Activated T-cell treated with anti-CD3 and anti-CD28 coated beads, Interleukin-2, amount 50 U/mL, for 24 hours (primary cell): ENCODE measurements around the gene BCL2L11.

Source experiments
- DNase-seq: peaks from one replicate; pipeline ENCODE4 v3.0.0-alpha.2; 2020
- H3K27ac Mint-ChIP-seq: 2 replicates; pipeline ENCODE4 v1.8.0; 2020; ENCODE audit warnings: mild to moderate bottlenecking, mixed read lengths
- H3K27me3 Mint-ChIP-seq: 2 replicates; pipeline ENCODE4 v1.8.0; 2020; ENCODE audit warnings: mixed read lengths
- H3K36me3 Mint-ChIP-seq: 2 replicates; pipeline ENCODE4 v1.8.0; 2020; ENCODE audit warnings: low read depth, mixed read lengths
- H3K4me1 Mint-ChIP-seq: 2 replicates; pipeline ENCODE4 v1.8.0; 2020; ENCODE audit warnings: low read depth, mixed read lengths
- H3K4me3 Mint-ChIP-seq: 2 replicates; pipeline ENCODE4 v1.8.0; 2020; ENCODE audit warnings: mild to moderate bottlenecking, moderate library complexity, mixed read lengths
- H3K9me3 Mint-ChIP-seq: 2 replicates; pipeline ENCODE4 v1.8.0; 2020; ENCODE audit warnings: mixed read lengths

BCL2L11 gene

GRCh38 chr2:111164078-111164477 lies 43.4 kb downstream of the BCL2L11 start:
- no peak for DNase-seq
- Mint-ChIP-seq H3K36me3 (peaks cover 88% of the 10 kb centered on the region), H3K27ac (no peak overlapping the region), H3K9me3 (no peaks in the 10 kb centered on the region), H3K27me3 (peaks cover under 1% of the 10 kb centered on the region), H3K4me3 (no peak overlapping the region), H3K4me1 (peaks cover 55% of the 10 kb centered on the region)

- DNase-seq: no peak
- Mint-ChIP-seq H3K27ac (no peak overlapping the region), H3K36me3 (peaks cover 78% of the 10 kb centered on the region), H3K27me3 (peaks cover 8% of the 10 kb centered on the region), H3K4me1 (peaks cover 57% of the 10 kb centered on the region), H3K4me3 (no peak overlapping the region), H3K9me3 (no peaks in the 10 kb centered on the region)
These were observed 44.4 kb downstream of the BCL2L11 start for GRCh38 chr2:111165084-111165483.

GRCh38 chr2:111166115-111166514 lies 45.4 kb downstream of the BCL2L11 start:
- Mint-ChIP-seq H3K27me3 (peaks cover 16% of the 10 kb centered on the region), H3K36me3 (peaks cover 67% of the 10 kb centered on the region), H3K27ac (no peak overlapping the region), H3K4me1 (peaks cover 50% of the 10 kb centered on the region), H3K9me3 (no peaks in the 10 kb centered on the region), H3K4me3 (no peak overlapping the region)
- no peak for DNase-seq

- no peak overlapping the region for H3K27ac Mint-ChIP-seq
These were observed 46.6 kb downstream of the BCL2L11 start for GRCh38 chr2:111167076-111167862.

GRCh38 chr2:111167863-111168162 lies 47.1 kb downstream of the BCL2L11 start:
- H3K36me3 Mint-ChIP-seq: peaks cover 50% of the 10 kb centered on the region
- H3K27me3 Mint-ChIP-seq: peaks cover 28% of the 10 kb centered on the region
- H3K9me3 Mint-ChIP-seq: no peaks in the 10 kb centered on the region
- peaks cover 45% of the 10 kb centered on the region for H3K4me1 Mint-ChIP-seq
- no peak overlapping the region for H3K4me3 Mint-ChIP-seq
- H3K27ac Mint-ChIP-seq: no peak overlapping the region
- no peak for DNase-seq

More at GRCh38 chr2:111167076-111167862, 46.6 kb downstream of the BCL2L11 start:
- no peak for DNase-seq
- Mint-ChIP-seq H3K36me3 (peaks cover 56% of the 10 kb centered on the region), H3K4me1 (peaks cover 50% of the 10 kb centered on the region), H3K27me3 (peaks cover 25% of the 10 kb centered on the region), H3K4me3 (no peak overlapping the region), H3K9me3 (no peaks in the 10 kb centered on the region)

GRCh38 chr2:111168528-111169239 lies 48.0 kb downstream of the BCL2L11 start:
- Mint-ChIP-seq H3K27me3 (peaks cover 28% of the 10 kb centered on the region), H3K36me3 (peaks cover 42% of the 10 kb centered on the region), H3K27ac (peak overlapping the region; percentile 41), H3K4me1 (peaks cover 38% of the 10 kb centered on the region), H3K4me3 (no peak overlapping the region), H3K9me3 (no peaks in the 10 kb centered on the region)
- DNase-seq: peak; percentile 77

GRCh38 chr2:111169268-111169667 lies 48.6 kb downstream of the BCL2L11 start:
- Mint-ChIP-seq H3K27ac (no peak overlapping the region), H3K9me3 (no peaks in the 10 kb centered on the region), H3K36me3 (peaks cover 36% of the 10 kb centered on the region), H3K4me1 (peaks cover 36% of the 10 kb centered on the region), H3K4me3 (no peak overlapping the region), H3K27me3 (peaks cover 28% of the 10 kb centered on the region)
- DNase-seq: no peak

- Mint-ChIP-seq H3K27ac (no peak overlapping the region), H3K9me3 (no peaks in the 10 kb centered on the region), H3K4me3 (no peak overlapping the region), H3K4me1 (peaks cover 34% of the 10 kb centered on the region), H3K36me3 (peaks cover 29% of the 10 kb centered on the region), H3K27me3 (peaks cover 31% of the 10 kb centered on the region)
- DNase-seq: no peak
These were observed 49.2 kb downstream of the BCL2L11 start for GRCh38 chr2:111169924-111170323.

GRCh38 chr2:111171337-111171930 lies 50.7 kb downstream of the BCL2L11 start:
- peaks cover 15% of the 10 kb centered on the region for H3K36me3 Mint-ChIP-seq
- no peak overlapping the region for H3K4me3 Mint-ChIP-seq
- DNase-seq: no peak
- H3K9me3 Mint-ChIP-seq: no peaks in the 10 kb centered on the region
- H3K27me3 Mint-ChIP-seq: peaks cover 37% of the 10 kb centered on the region
- H3K4me1 Mint-ChIP-seq: peaks cover 34% of the 10 kb centered on the region
- H3K27ac Mint-ChIP-seq: no peak overlapping the region

- Mint-ChIP-seq H3K4me1 (peaks cover 26% of the 10 kb centered on the region), H3K36me3 (peaks cover 3% of the 10 kb centered on the region), H3K27me3 (peaks cover 39% of the 10 kb centered on the region), H3K4me3 (no peak overlapping the region), H3K27ac (no peak overlapping the region), H3K9me3 (no peaks in the 10 kb centered on the region)
- no peak for DNase-seq
These were observed 52.0 kb downstream of the BCL2L11 start for GRCh38 chr2:111172666-111173065.

GRCh38 chr2:111173338-111173737 lies 52.6 kb downstream of the BCL2L11 start:
- H3K9me3 Mint-ChIP-seq: no peaks in the 10 kb centered on the region
- DNase-seq: no peak
- H3K27ac Mint-ChIP-seq: no peak overlapping the region

GRCh38 chr2:111173856-111174255 lies 53.1 kb downstream of the BCL2L11 start:
- Mint-ChIP-seq H3K9me3 (no peaks in the 10 kb centered on the region), H3K36me3 (no peaks in the 10 kb centered on the region), H3K27me3 (peaks cover 44% of the 10 kb centered on the region), H3K27ac (no peak overlapping the region), H3K4me1 (peaks cover 16% of the 10 kb centered on the region), H3K4me3 (no peak overlapping the region)
- no peak for DNase-seq

More at GRCh38 chr2:111173338-111173737, 52.6 kb downstream of the BCL2L11 start:
- H3K36me3 Mint-ChIP-seq: no peaks in the 10 kb centered on the region
- no peak overlapping the region for H3K4me3 Mint-ChIP-seq
- H3K4me1 Mint-ChIP-seq: peaks cover 21% of the 10 kb centered on the region
- H3K27me3 Mint-ChIP-seq: peaks cover 42% of the 10 kb centered on the region

GRCh38 chr2:111175615-111176014 lies 54.9 kb downstream of the BCL2L11 start:
- H3K4me1 Mint-ChIP-seq: peaks cover 10% of the 10 kb centered on the region
- H3K9me3 Mint-ChIP-seq: no peaks in the 10 kb centered on the region
- no peak for DNase-seq
- H3K27ac Mint-ChIP-seq: no peak overlapping the region
- no peaks in the 10 kb centered on the region for H3K36me3 Mint-ChIP-seq
- peaks cover 39% of the 10 kb centered on the region for H3K27me3 Mint-ChIP-seq
- H3K4me3 Mint-ChIP-seq: no peak overlapping the region

- Mint-ChIP-seq H3K36me3 (no peaks in the 10 kb centered on the region), H3K27ac (no peak overlapping the region), H3K27me3 (peaks cover 37% of the 10 kb centered on the region), H3K4me3 (no peak overlapping the region), H3K9me3 (no peaks in the 10 kb centered on the region), H3K4me1 (peaks cover 8% of the 10 kb centered on the region)
- no peak for DNase-seq
These were observed 55.7 kb downstream of the BCL2L11 start for GRCh38 chr2:111176388-111176787.

- Mint-ChIP-seq H3K9me3 (no peaks in the 10 kb centered on the region), H3K4me1 (peaks cover 3% of the 10 kb centered on the region), H3K27me3 (peaks cover 33% of the 10 kb centered on the region), H3K4me3 (no peak overlapping the region), H3K36me3 (no peaks in the 10 kb centered on the region), H3K27ac (no peak overlapping the region)
- no peak for DNase-seq
These were observed 56.2 kb downstream of the BCL2L11 start for GRCh38 chr2:111176867-111177266.
